Testis (tissue), 3 donors: ENCODE results near the gene PCCA. TPM values are rescaled to one million over a fixed set of nuclear protein-coding genes. Genes with fewer than 3 reads are reported as not detected.

Experiments used
- DNase-seq: peaks from one replicate; pipeline ENCODE4 v3.0.0-alpha.2; 2019
- H3K27ac ChIP-seq, 2 donors: fragments of 200-600 bp; sonication (generic); one replicate each; pipeline ENCODE4 v1.5.1; 2019
- H3K27me3 ChIP-seq: fragments of 200-600 bp; sonication (generic); one replicate; pipeline ENCODE4 v1.5.1; 2019
- H3K36me3 ChIP-seq: fragments of 200-600 bp; sonication (generic); one replicate; pipeline ENCODE4 v1.5.1; 2017; ENCODE audit warnings: low read depth; ENCODE audit errors: missing control alignments
- H3K4me1 ChIP-seq: fragments of 200-600 bp; sonication (generic); one replicate; pipeline ENCODE4 v1.5.1; 2019
- H3K4me3 ChIP-seq, 2 donors: fragments of 200-600 bp; sonication (generic); one replicate each; pipeline ENCODE4 v1.5.1; 2017 to 2019
- H3K9me3 ChIP-seq: fragments of 200-600 bp; sonication (generic); one replicate; pipeline ENCODE4 v1.5.1; 2017
- POLR2A ChIP-seq: fragments of 450-650 bp; IDR thresholded peaks from one replicate; pipeline ENCODE4 v1.6.1; 2017; ENCODE audit warnings: antibody characterized with exemption, mild to moderate bottlenecking, moderate library complexity
- WGBS, 2 donors: methylation state at CpG; one replicate each; pipeline ENCODE4 v1.1.5; 2018; 5-methylcytosine and 5-hydroxymethylcytosine counted together
- intact Hi-C: fragments of 100-400 bp; cut with DNase I; formaldehyde crosslinking; loops from one replicate; pipeline ENCODE4 v1.15.1; 2023; ENCODE audit warnings: low total_unique reads
- polyA plus RNA-seq: library from polyadenylated mRNA; stranded (reverse); fragments of 350-450 nt; fragmentation: Illumina TruSeq; extraction: RNeasy Lipid Tissue Mini Kit (QIAGEN cat#74804); gene quantifications from one replicate; pipeline ENCODE4 v1.2.3, GENCODE V29; 2014; ENCODE audit warnings: low read depth, low replicate concordance; ENCODE audit not compliant: insufficient read depth
- total RNA-seq, 2 donors: library from RNA; depleted of rRNA; stranded (reverse); fragments of >200 nt; gene quantifications; one replicate each; pipeline ENCODE4 v1.2.3, GENCODE V29; 2016
- TF ChIP-seq, protein P1 (sequence below), 3 experiments: fragments of 450-650 bp in 2 of 3; fragments of 200-600 bp in 1 of 3; sonication (generic) in 1 of 3; IDR thresholded peaks; one replicate each; pipeline ENCODE4 v1.5.1; 2016 to 2019; ENCODE audit warnings: antibody characterized with exemption in 3 of 3, mild to moderate bottlenecking in 2 of 3, moderate library complexity in 1 of 3

PCCA gene
- total and polyA plus RNA-seq, 3 donors from 2014 or later: 17.9 to 56.2 (median 39.2) TPM

DNA sequence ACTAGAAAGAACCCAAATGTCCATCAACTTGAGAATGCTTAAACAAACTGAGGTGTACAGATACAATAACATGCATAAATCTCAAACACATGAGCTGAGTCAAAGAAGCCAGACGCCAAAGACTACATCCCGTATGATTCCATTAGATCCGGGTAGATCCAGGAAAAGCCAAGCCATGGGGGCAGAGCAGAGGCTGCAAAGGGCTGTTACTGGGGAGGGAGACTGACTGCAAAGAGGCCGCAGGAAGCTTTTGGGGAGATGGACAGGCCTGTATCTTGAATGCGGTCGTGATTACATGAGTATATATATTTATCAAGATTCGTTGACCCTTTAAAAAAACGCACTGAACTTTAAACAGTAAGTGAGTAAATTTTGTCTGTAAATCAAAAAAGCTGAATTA is 471.0 kb downstream of the PCCA start:
- TF ChIP-seq, protein P1, sequence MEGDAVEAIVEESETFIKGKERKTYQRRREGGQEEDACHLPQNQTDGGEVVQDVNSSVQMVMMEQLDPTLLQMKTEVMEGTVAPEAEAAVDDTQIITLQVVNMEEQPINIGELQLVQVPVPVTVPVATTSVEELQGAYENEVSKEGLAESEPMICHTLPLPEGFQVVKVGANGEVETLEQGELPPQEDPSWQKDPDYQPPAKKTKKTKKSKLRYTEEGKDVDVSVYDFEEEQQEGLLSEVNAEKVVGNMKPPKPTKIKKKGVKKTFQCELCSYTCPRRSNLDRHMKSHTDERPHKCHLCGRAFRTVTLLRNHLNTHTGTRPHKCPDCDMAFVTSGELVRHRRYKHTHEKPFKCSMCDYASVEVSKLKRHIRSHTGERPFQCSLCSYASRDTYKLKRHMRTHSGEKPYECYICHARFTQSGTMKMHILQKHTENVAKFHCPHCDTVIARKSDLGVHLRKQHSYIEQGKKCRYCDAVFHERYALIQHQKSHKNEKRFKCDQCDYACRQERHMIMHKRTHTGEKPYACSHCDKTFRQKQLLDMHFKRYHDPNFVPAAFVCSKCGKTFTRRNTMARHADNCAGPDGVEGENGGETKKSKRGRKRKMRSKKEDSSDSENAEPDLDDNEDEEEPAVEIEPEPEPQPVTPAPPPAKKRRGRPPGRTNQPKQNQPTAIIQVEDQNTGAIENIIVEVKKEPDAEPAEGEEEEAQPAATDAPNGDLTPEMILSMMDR (IDR thresholded peaks at IDR 0.05): no peak
- TF ChIP-seq POLR2A: no peak
- Histone ChIP-seq H3K4me1 (peaks cover 32% of the 10 kb centered on the region), H3K27me3 (no peaks in the 10 kb centered on the region), H3K27ac (peak overlapping the region; percentile 78 to 89), H3K4me3 (no peak overlapping the region), H3K36me3 (no peaks in the 10 kb centered on the region), H3K9me3 (no peaks in the 10 kb centered on the region)
- WGBS, 2 donors: 86 to 91% methylated on average over 8 of the region's 8 CpGs
- intact Hi-C loops: no loop called here
- DNase-seq: no peak

DNA sequence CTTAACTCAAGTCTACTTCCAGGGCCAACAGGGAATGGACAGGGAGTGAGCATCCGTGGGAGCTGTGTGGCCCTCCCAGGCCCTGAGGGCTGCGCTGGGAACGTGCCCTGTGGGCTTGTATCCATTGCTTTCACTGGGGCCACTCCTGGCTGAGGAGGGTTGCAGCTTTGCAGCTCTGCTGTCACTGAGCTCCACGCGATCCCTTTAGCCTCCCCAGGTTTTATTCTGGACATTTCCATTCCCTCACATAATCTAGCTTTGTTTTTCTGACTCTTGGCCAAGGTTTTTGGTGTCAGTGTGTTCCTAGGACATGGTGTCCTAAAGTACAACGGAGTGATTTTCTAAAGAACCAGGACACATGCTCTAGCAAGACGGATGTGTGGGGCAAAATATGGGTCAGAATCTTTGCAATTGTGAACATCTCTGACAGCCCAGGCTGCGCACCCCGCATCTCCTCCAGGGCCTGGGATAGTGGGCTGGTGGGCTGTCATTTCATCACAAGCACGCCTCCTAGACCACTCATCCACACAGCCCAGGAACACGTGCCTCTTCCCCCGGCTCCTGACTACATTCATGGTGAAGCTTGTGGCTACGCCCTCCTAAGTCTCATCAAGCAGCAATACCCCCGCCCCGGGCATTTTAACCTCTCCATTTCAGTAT is 471.7 kb downstream of the PCCA start:
- Histone ChIP-seq H3K9me3 (no peaks in the 10 kb centered on the region), H3K27ac (peak overlapping the region; percentile 78 to 89), H3K4me1 (peaks cover 32% of the 10 kb centered on the region), H3K4me3 (no peak overlapping the region), H3K36me3 (no peaks in the 10 kb centered on the region), H3K27me3 (no peaks in the 10 kb centered on the region)
- intact Hi-C loops: no loop called here
- peak; percentile 60 for DNase-seq
- 54 to 59% methylated on average over 15 of the region's 15 CpGs for WGBS, 2 donors
- TF ChIP-seq, protein P1 (IDR thresholded peaks at IDR 0.05): no peak
- TF ChIP-seq POLR2A: no peak

DNA sequence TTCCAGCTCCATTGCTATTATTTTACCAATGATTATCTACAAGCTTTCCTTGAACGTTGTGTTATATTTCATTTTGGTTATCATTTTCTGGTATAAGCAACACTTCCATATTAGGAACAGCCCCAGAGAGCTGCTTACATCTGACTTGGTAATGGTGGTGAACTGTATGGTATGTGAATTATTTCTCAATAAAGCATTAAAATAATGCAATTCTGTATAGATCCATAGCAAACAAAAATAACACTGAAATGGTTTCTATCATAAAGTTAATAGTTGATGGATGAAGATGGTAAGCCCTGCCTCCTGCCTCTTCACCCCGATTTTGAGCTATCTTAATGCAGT is 472.2 kb downstream of the PCCA start:
- DNase-seq: no peak
- H3K4me1 ChIP-seq: peaks cover 32% of the 10 kb centered on the region
- WGBS, 2 donors: 65 to 80% methylated on average over 2 of the region's 2 CpGs
- H3K4me3 ChIP-seq: no peak overlapping the region
- H3K36me3 ChIP-seq: no peaks in the 10 kb centered on the region
- H3K9me3 ChIP-seq: no peaks in the 10 kb centered on the region
- H3K27ac ChIP-seq: peak overlapping the region; percentile 78 to 89
- no peak for TF ChIP-seq POLR2A
- TF ChIP-seq, protein P1 (IDR thresholded peaks at IDR 0.05): no peak
- H3K27me3 ChIP-seq: no peaks in the 10 kb centered on the region
- intact Hi-C loops: no loop called here

DNA sequence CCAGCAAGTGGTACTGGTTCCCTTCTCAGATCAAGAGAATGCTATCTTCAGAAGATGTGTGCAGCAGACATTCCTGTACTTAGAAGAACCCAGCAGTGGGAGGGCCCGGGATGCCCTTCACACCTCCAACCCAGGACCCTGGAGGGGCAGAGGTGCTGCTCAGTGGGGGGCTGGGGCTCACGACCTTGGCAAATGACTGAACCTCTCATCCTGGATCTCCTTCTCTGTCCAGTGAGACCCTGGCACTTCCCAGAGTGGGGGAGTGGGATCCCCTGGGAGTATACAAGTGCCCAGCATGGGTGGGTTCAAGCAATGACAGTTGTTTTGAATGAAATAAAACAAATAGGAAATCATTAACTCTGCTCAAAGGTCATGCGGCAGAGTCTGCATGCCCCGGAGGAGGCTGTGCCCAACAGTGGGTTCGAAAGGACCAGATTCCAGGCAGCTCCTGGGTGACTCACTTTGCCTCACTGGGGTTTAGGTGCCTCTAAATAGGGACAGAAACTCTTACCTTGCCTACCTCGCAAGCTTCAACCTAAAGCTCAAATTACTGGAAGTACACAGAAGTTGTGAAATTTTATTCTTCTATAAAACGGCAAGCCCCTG is 472.8 kb downstream of the PCCA start:
- no peak for TF ChIP-seq POLR2A
- TF ChIP-seq, protein P1 (IDR thresholded peaks at IDR 0.05): no peak
- Histone ChIP-seq H3K27ac (peak overlapping the region; percentile 78 to 89), H3K4me3 (no peak overlapping the region), H3K4me1 (peaks cover 32% of the 10 kb centered on the region), H3K9me3 (no peaks in the 10 kb centered on the region), H3K36me3 (no peaks in the 10 kb centered on the region), H3K27me3 (no peaks in the 10 kb centered on the region)
- intact Hi-C loops: no loop called here
- WGBS, 2 donors: 65 to 73% methylated on average over 7 of the region's 7 CpGs
- DNase-seq: no peak

DNA sequence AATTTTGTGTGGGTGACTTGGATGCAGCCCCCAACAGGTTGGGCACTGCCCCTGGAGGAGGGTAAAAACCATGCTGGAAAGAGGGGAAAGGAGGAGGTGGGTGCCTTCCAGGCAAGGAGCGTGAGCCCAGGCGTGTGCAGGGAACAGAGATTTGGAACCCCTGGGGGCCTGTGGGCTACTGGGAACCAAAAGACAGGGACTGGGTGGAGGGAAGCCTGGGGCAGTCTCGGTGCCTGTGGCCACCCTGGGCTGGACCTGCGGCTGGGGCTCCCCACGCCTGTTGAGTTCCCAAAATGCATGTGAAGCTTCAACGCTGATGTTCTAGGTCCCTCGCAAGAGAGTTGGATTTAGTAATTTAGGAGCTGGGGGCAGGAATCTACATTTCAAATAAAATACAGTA is 474.9 kb downstream of the PCCA start:
- H3K4me1 ChIP-seq: peaks cover 32% of the 10 kb centered on the region
- H3K9me3 ChIP-seq: no peaks in the 10 kb centered on the region
- peak overlapping the region; percentile 65 to 72 for H3K27ac ChIP-seq
- DNase-seq: no peak
- TF ChIP-seq, protein P1 (IDR thresholded peaks at IDR 0.05): no peak
- no peak for TF ChIP-seq POLR2A
- intact Hi-C loops: no loop called here
- H3K4me3 ChIP-seq: no peak overlapping the region
- H3K27me3 ChIP-seq: no peaks in the 10 kb centered on the region
- 93 to 95% methylated on average over 6 to 7 of the region's 7 CpGs for WGBS, 2 donors
- no peaks in the 10 kb centered on the region for H3K36me3 ChIP-seq
